ENCODE data around the gene ACVRL1. TPM values are rescaled to one million over a fixed set of nuclear protein-coding genes. Genes with fewer than 3 reads are reported as not detected.

Gene ACVRL1
- not detected for total RNA-seq
- 0.11 TPM for polyA plus RNA-seq (2013, experiment 1 of 2)
- polyA plus RNA-seq (2013, experiment 2 of 2), result 1.1 TPM
- 0 to 0.53 (median 0) reads per million in 172 experiments for total RNA-seq

- H3K4me3 Mint-ChIP-seq, result no peak within 1 kb of the TSS
- peaks cover 38% of the 10 kb centered on the region for H3K27me3 Mint-ChIP-seq
- TF ChIP-seq CTCF (IDR thresholded peaks at IDR 0.05), result no peak
- Histone ChIP-seq H3K4me3 (ENCODE audit: low read length) (no peak within 1 kb of the TSS), H3K9me3 (ENCODE audit: control insufficient read depth in 1 of 2, insufficient read depth in 1 of 2, low read length in 2 of 2) (no peaks in the 10 kb centered on the region), H3K36me3 (ENCODE audit: insufficient read depth, low read length) (no peaks in the 10 kb centered on the region), H3K27ac (ENCODE audit: low read depth in 1 of 2, low read length in 2 of 2) (no peak within 1 kb of the TSS), H3K27me3 (ENCODE audit: control insufficient read depth in 1 of 2, insufficient read depth in 2 of 2, low read length in 2 of 2) (peaks cover 17 to 34% of the 10 kb centered on the region in 2 experiments), H3K4me1 (ENCODE audit: insufficient read depth, low read length) (no peaks in the 10 kb centered on the region)
- ChIA-PET CTCF (no interaction called here), POLR2A (interaction anchor here (0.7 kb wide), 1 partner anchor 13 kb away, joined by 3 read pairs; no protein-coding TSS in a partner anchor)
- H3K9me3 Mint-ChIP-seq, result no peaks in the 10 kb centered on the region
- ATAC-seq (ENCODE audit: poor library complexity) (no peak), DNase-seq (no peak)
- no peaks in the 10 kb centered on the region for H3K36me3 Mint-ChIP-seq (ENCODE audit: low read depth)
- intact Hi-C loops (cut with DNase I, micrococcal nuclease), result no loop called here
- H3K4me1 Mint-ChIP-seq (ENCODE audit: low read depth), result no peaks in the 10 kb centered on the region
- H3K27ac Mint-ChIP-seq, result no peak within 1 kb of the TSS
These were observed at the start of gene ACVRL1 for GRCh38 chr12:51907083-51907855. ACVRL1 (plus strand) TSS chr12:51907504; CDS start chr12:51912475, 4,971 bp downstream.

DNA sequence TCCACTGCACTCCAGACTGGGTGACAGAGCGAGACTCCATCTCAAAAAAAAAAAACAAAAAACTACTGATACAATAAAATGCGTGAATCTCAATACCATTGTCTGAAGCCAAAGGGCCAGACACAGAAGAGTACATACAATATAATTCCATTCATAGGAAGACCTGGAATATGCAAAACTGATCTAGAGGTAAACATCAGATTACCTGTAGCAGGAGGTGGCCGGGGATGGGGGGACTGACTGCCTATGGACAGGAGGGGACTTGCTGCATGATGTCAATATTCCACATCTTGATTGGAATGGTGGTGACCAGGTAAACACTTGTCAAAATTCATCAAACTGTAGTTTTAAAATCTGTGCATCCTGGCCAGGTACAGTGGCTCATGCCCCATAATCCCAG lies 46.3 kb upstream of the ACVRL1 start:
- ATAC-seq (ENCODE audit: poor library complexity), result no peak
- no peaks in the 10 kb centered on the region for H3K36me3 Mint-ChIP-seq (ENCODE audit: low read depth)
- ChIA-PET POLR2A (interaction anchor here (1.1 kb wide), 1 partner anchor 29 kb away, joined by 3 read pairs; no protein-coding TSS in a partner anchor), CTCF (interaction anchor here (0.7 kb wide), 1 partner anchor 132 kb away, joined by 3 read pairs; no protein-coding TSS in a partner anchor)
- H3K4me1 Mint-ChIP-seq (ENCODE audit: low read depth), result peaks cover 8% of the 10 kb centered on the region
- Histone ChIP-seq H3K36me3 (ENCODE audit: insufficient read depth, low read length) (no peaks in the 10 kb centered on the region), H3K9me3 (ENCODE audit: control insufficient read depth in 1 of 2, insufficient read depth in 1 of 2, low read length in 2 of 2) (peaks cover 0 to 12% of the 10 kb centered on the region in 2 experiments), H3K4me1 (ENCODE audit: insufficient read depth, low read length) (peaks cover 17% of the 10 kb centered on the region), H3K27ac (ENCODE audit: low read depth in 1 of 2, low read length in 2 of 2) (no peak overlapping the region), H3K4me3 (ENCODE audit: low read length) (no peak overlapping the region), H3K27me3 (ENCODE audit: control insufficient read depth in 1 of 2, insufficient read depth in 2 of 2, low read length in 2 of 2) (peaks cover 30 to 40% of the 10 kb centered on the region in 2 experiments)
- no peaks in the 10 kb centered on the region for H3K9me3 Mint-ChIP-seq
- DNase-seq, result no peak
- intact Hi-C loops (cut with DNase I, micrococcal nuclease), result no loop called here
- no peak overlapping the region for H3K4me3 Mint-ChIP-seq
- H3K27ac Mint-ChIP-seq, result no peak overlapping the region
- H3K27me3 Mint-ChIP-seq, result peaks cover 60% of the 10 kb centered on the region
- no peak for TF ChIP-seq CTCF (IDR thresholded peaks at IDR 0.05)

DNA sequence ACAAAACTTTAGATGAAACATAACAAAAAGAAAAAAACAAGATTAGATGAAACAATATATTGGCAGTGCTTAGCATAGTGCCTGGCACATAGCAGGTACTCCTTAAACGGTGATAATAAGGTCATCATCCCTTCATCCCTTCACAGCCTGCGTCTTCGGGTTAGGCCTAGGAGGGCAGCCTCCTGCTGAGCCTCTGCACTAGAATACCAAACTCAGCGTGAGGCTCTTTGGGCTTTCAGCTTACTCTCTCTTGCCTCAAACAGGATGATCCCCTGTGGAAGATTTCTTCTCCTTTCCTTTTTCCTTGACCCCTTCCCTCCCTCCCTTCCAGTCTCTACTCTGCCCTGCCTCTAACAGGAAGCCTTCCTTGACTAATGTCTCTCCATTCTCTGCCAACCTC lies 44.4 kb upstream of the ACVRL1 start:
- no peak overlapping the region for H3K4me3 ChIP-seq (ENCODE audit: low read length)
- H3K27me3 Mint-ChIP-seq, result peaks cover 69% of the 10 kb centered on the region
- intact Hi-C loops (cut with DNase I, micrococcal nuclease), result no loop called here
- ATAC-seq (ENCODE audit: poor library complexity) (no peak), DNase-seq (no peak)
- H3K27ac Mint-ChIP-seq, result no peak overlapping the region
- CTCF ChIA-PET, result interaction anchor here (1.3 kb wide), 1 partner anchor 12 kb away, joined by 3 read pairs; no protein-coding TSS in a partner anchor
- peaks cover 0 to 12% of the 10 kb centered on the region in 2 experiments for H3K9me3 ChIP-seq (ENCODE audit: control insufficient read depth in 1 of 2, insufficient read depth in 1 of 2, low read length in 2 of 2)
- H3K9me3 Mint-ChIP-seq, result no peaks in the 10 kb centered on the region
- H3K27ac ChIP-seq (ENCODE audit: low read depth in 1 of 2, low read length in 2 of 2), result no peak overlapping the region
- peak overlapping the region; percentile 42 for H3K4me3 Mint-ChIP-seq
- H3K36me3 Mint-ChIP-seq (ENCODE audit: low read depth), result no peaks in the 10 kb centered on the region
- POLR2A ChIA-PET, result interaction anchor here (1.6 kb wide), 1 partner anchor 25 kb away, joined by 5 read pairs; the partner anchor contains the start of gene ANKRD33
- H3K27me3 ChIP-seq (ENCODE audit: control insufficient read depth in 1 of 2, insufficient read depth in 2 of 2, low read length in 2 of 2), result peaks cover 38 to 54% of the 10 kb centered on the region in 2 experiments
- H3K4me1 ChIP-seq (ENCODE audit: insufficient read depth, low read length), result peaks cover 17% of the 10 kb centered on the region
- H3K36me3 ChIP-seq (ENCODE audit: insufficient read depth, low read length), result no peaks in the 10 kb centered on the region
- TF ChIP-seq CTCF (IDR thresholded peaks at IDR 0.05), result no peak
- H3K4me1 Mint-ChIP-seq (ENCODE audit: low read depth), result peaks cover 8% of the 10 kb centered on the region

All from CD4-positive, alpha-beta T cell (primary cell).